ENCODE results near the gene ERVH48-1.

GRCh38 chr21:42959728-42960127, 34.3 kb upstream of the ERVH48-1 start:
- TF ChIP-seq TAF1 (IDR thresholded peaks at IDR 0.05; ENCODE audit: borderline replicate concordance, insufficient read depth, low read length) (no peak), REST (IDR thresholded peaks at IDR 0.05; ENCODE audit: insufficient read depth in 1 of 2, low read depth in 2 of 2, low read length in 2 of 2) (no peak), POLR2AphosphoS5 (IDR thresholded peaks at IDR 0.05; ENCODE audit: low read depth, low read length) (no peak)
